IPS DF 6.9 (cell line): ENCODE measurements around the gene SLCO3A1.

Source experiments
- DNase-seq: peaks from one replicate; pipeline ENCODE4 v3.0.0-alpha.2; 2013; ENCODE audit warnings: low read depth, low spot score
- H3K27ac ChIP-seq: one replicate; pipeline ENCODE4 v1.5.1; 2013; ENCODE audit warnings: low read length, control low read depth
- H3K27me3 ChIP-seq: 2 replicates; pipeline ENCODE4 v1.6.1; 2013; ENCODE audit warnings: mild to moderate bottlenecking, low read length; ENCODE audit not compliant: control insufficient read depth, insufficient read depth
- H3K36me3 ChIP-seq: 2 replicates; pipeline ENCODE4 v1.6.1; 2013; ENCODE audit warnings: low read length; ENCODE audit not compliant: control insufficient read depth, insufficient read depth
- H3K4me1 ChIP-seq: 2 replicates; pipeline ENCODE4 v1.6.1; 2013; ENCODE audit warnings: low read length; ENCODE audit not compliant: control insufficient read depth, insufficient read depth
- H3K4me3 ChIP-seq: 2 replicates; pipeline ENCODE4 v1.5.1; 2013; ENCODE audit warnings: mild to moderate bottlenecking, low read length
- H3K9me3 ChIP-seq: 2 replicates; pipeline ENCODE4 v1.6.1; 2013; ENCODE audit warnings: low read length, inconsistent platforms; ENCODE audit not compliant: control insufficient read depth, insufficient read depth
- WGBS: extraction: QIAGEN DNeasy Blood & Tissue Kit; methylation state at CpG from one replicate; pipeline ENCODE4 v1.1.7; 2013; ENCODE audit warnings: mixed read lengths, missing lambda C conversion rate; ENCODE audit not compliant: insufficient read length, insufficient coverage; 5-methylcytosine and 5-hydroxymethylcytosine counted together

Gene SLCO3A1

DNA sequence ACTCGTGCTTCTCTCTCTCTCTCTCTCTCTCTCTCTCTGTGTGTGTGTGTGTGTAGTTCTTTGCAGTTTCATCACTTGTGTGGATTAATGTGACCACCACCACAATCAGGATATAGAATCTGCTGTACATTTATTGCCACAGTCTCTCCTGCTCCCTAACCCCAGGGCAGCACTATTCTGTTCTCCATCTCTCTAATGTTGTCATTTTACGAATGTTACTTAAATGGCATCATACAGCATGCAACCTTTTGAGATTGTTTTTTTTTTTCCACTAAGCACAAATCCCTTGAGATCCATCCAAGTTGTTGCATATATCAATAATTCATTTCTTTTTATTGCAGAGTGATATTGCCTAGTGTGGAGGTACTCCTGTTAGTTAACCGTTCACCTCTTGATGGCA lies 26.9 kb downstream of the SLCO3A1 start:
- no CpG with 5 or more reads among the region's 3 CpGs for WGBS
- peaks cover 5% of the 10 kb centered on the region for H3K4me1 ChIP-seq
- DNase-seq, result no peak
- no peaks in the 10 kb centered on the region for H3K36me3 ChIP-seq
- H3K27me3 ChIP-seq, result no peaks in the 10 kb centered on the region
- no peak overlapping the region for H3K27ac ChIP-seq
- no peak overlapping the region for H3K4me3 ChIP-seq
- no peaks in the 10 kb centered on the region for H3K9me3 ChIP-seq

DNA sequence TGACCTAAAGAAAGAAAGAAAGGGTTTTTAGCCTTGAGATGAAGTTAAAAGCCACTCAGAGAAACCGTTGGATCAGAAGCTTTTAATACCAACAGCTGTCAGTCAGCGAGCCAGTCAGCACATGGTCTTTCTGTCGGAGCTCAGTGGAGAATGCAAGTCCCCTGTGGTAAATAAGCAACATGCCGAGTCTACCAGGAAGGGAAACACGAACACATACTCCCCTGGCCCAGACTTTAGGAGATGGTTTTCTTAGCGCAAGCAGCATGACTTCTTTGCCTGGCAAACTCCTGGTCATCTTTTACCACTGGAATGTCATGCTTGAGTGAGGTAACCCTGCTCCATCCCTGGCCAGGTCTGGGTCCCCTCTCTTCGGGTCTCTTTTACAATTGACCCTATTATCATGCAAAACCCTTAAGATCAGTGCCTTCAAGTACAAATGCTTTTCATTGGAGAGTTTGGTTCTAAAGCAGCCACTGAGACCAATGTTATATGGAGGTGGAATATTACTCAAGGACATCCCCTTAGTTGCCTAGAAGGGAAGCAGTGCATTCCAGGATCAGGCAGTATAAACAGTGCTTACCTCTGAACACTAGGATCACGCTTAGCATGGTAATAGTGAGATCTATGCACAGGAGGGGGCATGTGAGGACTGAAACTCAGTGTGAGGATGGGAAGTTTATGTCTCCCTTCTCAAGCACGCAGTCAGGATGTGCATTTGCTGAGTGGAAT lies 28.2 kb downstream of the SLCO3A1 start:
- H3K27ac ChIP-seq, result no peak overlapping the region
- no peaks in the 10 kb centered on the region for H3K27me3 ChIP-seq
- no peak overlapping the region for H3K4me3 ChIP-seq
- no peaks in the 10 kb centered on the region for H3K9me3 ChIP-seq
- no peak for DNase-seq
- no CpG with 5 or more reads among the region's 9 CpGs for WGBS
- H3K36me3 ChIP-seq, result no peaks in the 10 kb centered on the region
- H3K4me1 ChIP-seq, result peaks cover 4% of the 10 kb centered on the region; the same call in 1 of the 2 replicates

DNA sequence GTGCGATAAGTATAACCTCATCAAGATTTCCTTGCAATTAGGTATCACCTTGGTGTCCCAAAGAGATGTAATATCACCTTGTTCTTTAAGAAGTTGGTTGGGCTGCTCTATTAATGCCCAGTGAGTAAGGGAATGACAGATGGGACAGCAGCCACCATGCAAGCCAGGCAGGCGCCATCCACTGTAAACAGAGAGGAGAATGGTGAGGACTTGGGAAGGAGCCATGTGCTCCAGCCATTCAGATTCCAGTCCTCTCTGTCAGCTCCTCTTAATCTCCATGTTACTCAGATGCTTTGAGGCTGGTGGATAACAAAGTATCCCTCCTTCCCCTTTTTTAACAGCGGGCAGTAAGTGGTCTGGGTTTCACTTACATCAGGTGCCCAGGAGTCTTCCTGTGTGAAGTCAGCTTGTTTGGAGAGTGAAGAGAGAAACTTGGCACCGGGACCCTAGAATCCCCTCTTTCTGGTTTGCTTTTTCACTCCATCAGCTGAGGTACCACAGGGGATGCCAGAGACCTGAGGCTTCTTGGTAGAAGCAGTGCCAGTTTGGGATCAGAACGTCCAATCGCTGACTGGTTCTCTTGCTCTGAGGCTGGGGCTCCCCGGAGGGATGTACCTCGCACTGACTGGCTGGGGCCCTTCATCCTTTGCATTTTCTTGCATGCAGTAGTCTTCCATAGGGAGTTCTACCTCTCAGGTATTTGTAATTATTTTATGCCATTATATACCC lies 29.5 kb downstream of the SLCO3A1 start:
- no peaks in the 10 kb centered on the region for H3K9me3 ChIP-seq
- WGBS, result no CpG with 5 or more reads among the region's 8 CpGs
- H3K27me3 ChIP-seq, result no peaks in the 10 kb centered on the region
- no peak overlapping the region for H3K27ac ChIP-seq
- H3K4me1 ChIP-seq, result peaks cover 4% of the 10 kb centered on the region; the same call in 1 of the 2 replicates
- H3K36me3 ChIP-seq, result no peaks in the 10 kb centered on the region
- no peak for DNase-seq
- no peak overlapping the region for H3K4me3 ChIP-seq

DNA sequence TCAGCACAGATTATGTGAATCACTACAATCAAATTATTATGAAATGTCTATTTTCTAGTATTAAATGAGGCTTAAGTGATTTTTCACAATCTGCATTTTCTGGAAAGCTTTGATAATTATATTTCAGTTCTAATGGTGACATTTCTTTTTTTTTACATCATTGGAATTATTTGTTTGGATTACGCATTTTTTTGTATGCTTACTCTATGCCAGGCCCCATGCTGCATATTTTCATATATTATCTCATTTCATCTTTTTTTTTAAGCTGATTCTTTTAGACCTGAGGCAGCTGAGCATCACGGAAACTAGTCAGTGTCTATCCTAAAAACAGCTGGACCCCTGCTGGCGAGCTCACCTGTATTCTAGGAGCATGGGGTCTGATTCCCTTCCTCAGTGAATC lies 31.1 kb downstream of the SLCO3A1 start:
- no peak overlapping the region for H3K27ac ChIP-seq
- no peaks in the 10 kb centered on the region for H3K9me3 ChIP-seq
- no peak overlapping the region for H3K4me3 ChIP-seq
- H3K4me1 ChIP-seq, result peaks cover 4% of the 10 kb centered on the region; the same call in 1 of the 2 replicates
- WGBS, result no CpG with 5 or more reads among the region's 3 CpGs
- no peak for DNase-seq
- H3K36me3 ChIP-seq, result no peaks in the 10 kb centered on the region
- no peaks in the 10 kb centered on the region for H3K27me3 ChIP-seq

DNA sequence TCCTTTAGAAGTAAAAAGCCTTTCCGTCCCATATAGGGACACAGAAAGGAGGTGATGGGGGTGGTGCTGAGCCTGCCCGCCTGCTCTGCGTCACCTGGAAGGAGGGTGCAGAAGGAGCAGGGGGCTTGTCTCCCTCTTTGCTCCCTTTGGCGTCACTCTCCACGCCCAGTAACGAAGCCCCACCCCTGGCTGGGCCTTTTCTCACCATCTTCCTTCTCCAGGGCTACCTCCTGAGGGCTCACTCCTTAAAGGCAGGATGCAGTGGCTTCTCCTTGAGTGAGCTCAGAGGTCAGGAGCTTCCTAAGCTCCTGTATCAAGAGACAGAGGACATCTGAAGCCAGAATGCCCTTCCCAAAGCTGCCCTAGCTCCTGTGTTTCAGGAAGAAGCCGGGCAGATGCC lies 31.5 kb downstream of the SLCO3A1 start:
- Histone ChIP-seq H3K4me1 (peaks cover 4% of the 10 kb centered on the region; the same call in 1 of the 2 replicates), H3K27me3 (no peaks in the 10 kb centered on the region), H3K36me3 (no peaks in the 10 kb centered on the region), H3K4me3 (no peak overlapping the region), H3K9me3 (no peaks in the 10 kb centered on the region), H3K27ac (no peak overlapping the region)
- no peak for DNase-seq
- no CpG with 5 or more reads among the region's 7 CpGs for WGBS

DNA sequence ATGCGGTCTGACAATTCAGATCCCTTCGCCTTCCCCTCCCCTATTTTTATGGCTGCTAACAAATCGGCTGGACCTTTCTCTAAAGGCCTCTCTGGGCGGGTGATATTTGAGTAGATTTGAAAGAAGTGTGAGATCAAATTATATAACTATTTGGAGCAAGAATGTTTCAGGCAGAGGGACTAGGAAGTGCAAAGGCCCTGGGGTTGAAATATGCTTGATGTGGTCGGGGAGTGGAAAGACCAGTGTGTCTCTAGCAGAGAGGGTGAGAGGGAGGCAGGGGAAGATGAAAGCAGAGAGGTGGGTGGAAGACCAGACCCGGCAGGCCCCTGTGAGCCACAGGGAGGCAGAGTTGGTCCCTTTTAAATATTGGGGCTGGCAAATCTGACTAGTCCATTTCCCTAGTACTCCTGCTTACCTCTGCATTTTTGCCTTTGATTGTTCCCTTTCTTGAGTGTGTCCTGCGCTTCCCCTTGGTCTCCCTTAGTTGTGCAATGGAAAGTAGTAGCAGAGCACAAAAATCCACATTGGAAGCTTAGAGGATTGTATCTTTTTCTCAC lies 32.3 kb downstream of the SLCO3A1 start:
- Histone ChIP-seq H3K9me3 (no peaks in the 10 kb centered on the region), H3K4me3 (no peak overlapping the region), H3K27me3 (no peaks in the 10 kb centered on the region), H3K27ac (no peak overlapping the region), H3K4me1 (peaks cover 4% of the 10 kb centered on the region; the same call in 1 of the 2 replicates), H3K36me3 (no peaks in the 10 kb centered on the region)
- WGBS, result no CpG with 5 or more reads among the region's 7 CpGs
- DNase-seq, result no peak

DNA sequence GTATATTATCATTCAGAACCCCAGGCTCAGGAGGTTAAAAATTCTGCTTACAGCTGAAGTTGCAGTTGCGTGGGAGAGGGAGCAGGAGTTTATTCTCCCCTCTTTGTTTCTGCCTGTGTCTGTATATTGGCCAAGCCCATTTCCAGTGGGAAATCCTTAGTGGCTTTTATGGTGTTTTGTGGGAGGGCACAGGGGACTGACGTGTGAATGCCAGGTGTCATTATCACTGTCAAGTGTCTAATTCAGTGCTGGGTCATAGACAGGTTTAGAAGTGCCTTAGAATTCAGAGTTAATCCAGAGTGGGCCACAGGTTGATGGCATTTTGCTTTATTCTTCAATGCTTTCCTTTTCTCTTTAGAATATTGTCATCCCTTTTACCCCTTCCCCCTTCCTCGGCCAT lies 33.4 kb downstream of the SLCO3A1 start:
- Histone ChIP-seq H3K9me3 (no peaks in the 10 kb centered on the region), H3K4me3 (no peak overlapping the region), H3K27ac (no peak overlapping the region), H3K4me1 (peaks cover 4% of the 10 kb centered on the region; the same call in 1 of the 2 replicates), H3K27me3 (no peaks in the 10 kb centered on the region), H3K36me3 (no peaks in the 10 kb centered on the region)
- WGBS, result no CpG with 5 or more reads among the region's 3 CpGs
- DNase-seq, result no peak

DNA sequence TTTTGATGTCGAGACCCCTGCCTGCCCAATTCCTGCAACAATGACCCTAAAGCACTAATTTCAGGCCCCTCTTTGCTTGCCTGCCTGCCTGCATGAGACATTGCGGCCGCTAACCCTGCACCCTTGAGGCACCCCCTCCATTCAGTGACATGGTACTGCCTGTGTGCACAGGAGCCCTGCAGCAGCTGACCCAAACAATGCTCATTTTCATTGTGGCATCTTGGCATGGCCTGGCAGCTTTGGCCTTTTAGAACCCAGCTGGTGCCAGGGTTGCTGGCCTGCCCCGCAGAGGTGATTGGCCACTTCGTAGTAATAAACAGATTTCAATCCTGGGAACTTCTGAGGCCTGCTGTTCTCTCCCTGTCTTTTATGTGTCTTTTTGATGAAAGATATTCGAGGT lies 33.8 kb downstream of the SLCO3A1 start:
- Histone ChIP-seq H3K9me3 (no peaks in the 10 kb centered on the region), H3K27me3 (no peaks in the 10 kb centered on the region), H3K27ac (no peak overlapping the region), H3K36me3 (no peaks in the 10 kb centered on the region), H3K4me1 (peaks cover 2% of the 10 kb centered on the region; the same call in 1 of the 2 replicates), H3K4me3 (no peak overlapping the region)
- DNase-seq, result no peak
- no CpG with 5 or more reads among the region's 6 CpGs for WGBS

DNA sequence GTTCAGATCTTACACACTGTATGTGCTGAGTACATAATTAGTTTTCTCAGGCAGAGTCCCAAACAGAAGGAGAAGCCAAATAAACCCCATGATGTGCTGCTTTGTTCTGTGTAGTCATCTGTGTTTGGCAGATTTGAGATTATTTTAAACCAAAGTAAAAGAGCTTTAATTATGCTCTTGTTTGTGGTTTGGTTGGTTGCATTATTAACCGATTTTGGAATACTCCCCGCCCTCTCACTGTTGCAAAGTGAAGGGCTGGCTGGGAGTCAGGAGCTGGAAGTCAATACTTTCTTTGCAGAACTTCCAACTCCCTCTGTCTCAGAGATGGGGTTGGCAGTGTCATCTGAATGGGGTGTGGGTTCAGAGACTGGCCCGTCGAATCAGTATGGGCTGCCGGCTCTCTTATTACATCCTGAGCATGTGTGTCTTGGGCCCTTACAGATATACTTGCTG lies 34.4 kb downstream of the SLCO3A1 start:
- H3K9me3 ChIP-seq, result no peaks in the 10 kb centered on the region
- H3K27ac ChIP-seq, result no peak overlapping the region
- DNase-seq, result no peak
- no peak overlapping the region for H3K4me3 ChIP-seq
- no peaks in the 10 kb centered on the region for H3K27me3 ChIP-seq
- H3K36me3 ChIP-seq, result no peaks in the 10 kb centered on the region
- WGBS, result no CpG with 5 or more reads among the region's 5 CpGs
- H3K4me1 ChIP-seq, result peaks cover 2% of the 10 kb centered on the region; the same call in 1 of the 2 replicates

DNA sequence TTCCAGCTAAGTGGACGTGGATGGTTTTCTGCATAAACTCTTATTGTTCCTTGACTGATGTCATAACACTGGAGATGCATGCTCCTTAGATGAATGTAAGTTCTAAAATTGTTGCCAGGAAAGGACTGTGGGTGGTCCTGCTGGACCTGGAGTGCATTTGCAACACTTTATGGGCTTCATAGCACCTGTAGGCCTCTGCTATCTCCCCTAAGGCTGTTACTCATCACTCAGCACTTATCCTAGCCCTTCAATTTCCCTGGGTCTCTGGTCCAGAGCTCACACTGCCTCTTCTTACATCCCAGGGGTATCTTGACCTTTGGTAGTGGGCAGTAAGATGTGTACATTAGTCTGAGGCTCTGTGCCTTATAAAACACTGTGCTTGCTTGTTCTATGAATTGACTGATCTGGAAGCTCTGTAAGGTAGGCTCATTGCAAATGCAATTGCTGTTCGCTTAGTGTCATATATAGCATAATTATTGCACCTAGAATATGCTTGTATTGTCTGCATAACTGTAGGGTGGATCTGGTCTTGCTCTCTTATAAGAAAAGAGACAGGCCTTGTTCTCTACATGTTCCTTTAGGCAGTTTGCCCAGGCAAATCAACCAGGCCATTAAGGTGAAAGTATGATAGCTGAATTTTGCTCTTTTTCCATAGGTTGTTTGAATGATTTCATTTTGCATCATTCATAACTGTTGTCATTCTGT lies 35.8 kb downstream of the SLCO3A1 start:
- DNase-seq, result no peak
- H3K9me3 ChIP-seq, result no peaks in the 10 kb centered on the region
- no peak overlapping the region for H3K27ac ChIP-seq
- peaks cover 2% of the 10 kb centered on the region; the same call in 1 of the 2 replicates for H3K4me1 ChIP-seq
- H3K4me3 ChIP-seq, result no peak overlapping the region
- WGBS, result no CpG with 5 or more reads among the region's 2 CpGs
- H3K36me3 ChIP-seq, result no peaks in the 10 kb centered on the region
- H3K27me3 ChIP-seq, result no peaks in the 10 kb centered on the region
